ENCODE data around the gene TTLL13. TPM values are rescaled to one million over a fixed set of nuclear protein-coding genes. Genes with fewer than 3 reads are reported as not detected.

Gene TTLL13
- total and polyA plus RNA-seq, 9 of the 15 experiments (the other 6 are each of a cell fraction or from before 2014, with no cell fraction given), result 0.05 to 0.24 (median 0.11) TPM; not detected in 1

GRCh38 chr15:90249203-90249863 lies at the start of gene TTLL13 (continued):
- TF ChIP-seq ZHX1 (conservative IDR thresholded peaks at IDR 0.05; ENCODE audit: low read length) (no peak), RHOXF2B (CRISPR knock-in tag; conservative IDR thresholded peaks at IDR 0.05) (no peak), FOXO4 (CRISPR knock-in tag; IDR thresholded peaks at IDR 0.05) (no peak), ZNF354B (CRISPR knock-in tag; IDR thresholded peaks at IDR 0.05) (no peak), ZBTB12 (CRISPR knock-in tag; IDR thresholded peaks at IDR 0.05) (no peak), SRSF9 (IDR thresholded peaks at IDR 0.05; ENCODE audit: borderline replicate concordance, low read depth, low read length) (no peak), PYGO2 (tag; IDR thresholded peaks at IDR 0.05) (no peak), ZFX (CRISPR knock-in tag; IDR thresholded peaks at IDR 0.05) (no peak), SIX5 (IDR thresholded peaks at IDR 0.05; ENCODE audit: borderline replicate concordance in 1 of 2, insufficient read depth in 1 of 2, low read depth in 1 of 2, low read length in 2 of 2) (no peak), HNRNPL (IDR thresholded peaks at IDR 0.05; ENCODE audit: low read depth, low read length) (no peak), SMARCA4 (IDR thresholded peaks at IDR 0.05) (0 out of 2 replicates have a peak, but pooled peaks have one; percentile 27), ARNT (IDR thresholded peaks at IDR 0.05) (no peak), RBFOX2 (IDR thresholded peaks at IDR 0.05; ENCODE audit: low read depth, low read length) (peak; percentile 82), CBX1 (IDR thresholded peaks at IDR 0.05; ENCODE audit: low read depth) (no peak), ATF4 (CRISPR knock-in tag; IDR thresholded peaks at IDR 0.05) (no peak), BRD4 (IDR thresholded peaks at IDR 0.05) (no peak), MEF2D (tag; conservative IDR thresholded peaks at IDR 0.05; ENCODE audit: low read depth) (no peak), KAT8 (IDR thresholded peaks at IDR 0.05; ENCODE audit: low read depth) (no peak), ZNF217 (CRISPR knock-in tag; IDR thresholded peaks at IDR 0.05) (no peak), STAT5A (IDR thresholded peaks at IDR 0.05; ENCODE audit: borderline replicate concordance, low read length) (no peak), USF1 (CRISPR knock-in tag; IDR thresholded peaks at IDR 0.05) (peak; percentile 42; the same call in 1 of the 2 replicates), HDGF (IDR thresholded peaks at IDR 0.05) (no peak)

Data from K562 (cell line).